Subcutaneous adipose tissue (tissue), 4 donors: ENCODE measurements around the gene PDE4D. TPM values are rescaled to one million over a fixed set of nuclear protein-coding genes. Genes with fewer than 3 reads are reported as not detected.

Experiments
- CTCF ChIP-seq: fragments of 450-650 bp; IDR thresholded peaks from one replicate; pipeline ENCODE4 v1.5.1; 2016; ENCODE audit warnings: low read depth, mild to moderate bottlenecking, control low read depth, antibody characterized with exemption, moderate library complexity
- total RNA-seq, 4 donors: library from RNA; depleted of rRNA; stranded (reverse); fragments of >200 nt; gene quantifications; one replicate each; pipeline ENCODE4 v1.1.0, GENCODE V29; 2016

Gene PDE4D
- total RNA-seq, 4 donors from 2014 or later = 15.0 to 24.0 (median 18.5) TPM

GRCh38 chr5:59437176-59437575 lies 456.4 kb downstream of the PDE4D start:
- no peak for TF ChIP-seq CTCF

- TF ChIP-seq CTCF = no peak
Observed at GRCh38 chr5:59436364-59437148, 457.0 kb downstream of the PDE4D start.

GRCh38 chr5:59433174-59433573 lies 460.4 kb downstream of the PDE4D start:
- no peak for TF ChIP-seq CTCF

- TF ChIP-seq CTCF = no peak
Observed at GRCh38 chr5:59430066-59430685, 463.4 kb downstream of the PDE4D start.

GRCh38 chr5:59428391-59428790 lies 465.1 kb downstream of the PDE4D start:
- TF ChIP-seq CTCF = no peak

GRCh38 chr5:59424515-59424914 lies 469.0 kb downstream of the PDE4D start:
- no peak for TF ChIP-seq CTCF

GRCh38 chr5:59423021-59423420 lies 470.5 kb downstream of the PDE4D start:
- TF ChIP-seq CTCF = no peak
